NCI-H82 (cell line): ENCODE data around the gene SLC6A15.
A peak's percentile ranks its signal among the peaks of the same experiment; 100 is the strongest.

Experiments used
- DNase-seq: peaks from one replicate; lab custom pipeline; 2025; lab: John Stamatoyannopoulos, UW

Gene SLC6A15

DNA sequence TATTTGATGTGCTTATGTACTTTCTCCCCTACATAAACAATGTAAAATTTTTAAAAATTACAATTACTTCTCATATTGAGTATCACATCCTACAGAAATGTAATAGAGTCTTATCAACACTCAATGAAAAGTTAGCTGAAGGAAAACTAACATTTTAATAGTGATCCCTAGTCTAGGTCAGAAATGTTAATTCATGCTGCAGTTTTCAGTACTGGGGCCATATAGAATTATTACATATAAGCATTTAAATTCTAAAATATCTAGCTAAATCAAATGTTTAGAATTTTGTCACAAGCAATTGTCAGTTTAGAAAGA is 37.8 kb downstream of the SLC6A15 start:
- DNase-seq: no peak

DNA sequence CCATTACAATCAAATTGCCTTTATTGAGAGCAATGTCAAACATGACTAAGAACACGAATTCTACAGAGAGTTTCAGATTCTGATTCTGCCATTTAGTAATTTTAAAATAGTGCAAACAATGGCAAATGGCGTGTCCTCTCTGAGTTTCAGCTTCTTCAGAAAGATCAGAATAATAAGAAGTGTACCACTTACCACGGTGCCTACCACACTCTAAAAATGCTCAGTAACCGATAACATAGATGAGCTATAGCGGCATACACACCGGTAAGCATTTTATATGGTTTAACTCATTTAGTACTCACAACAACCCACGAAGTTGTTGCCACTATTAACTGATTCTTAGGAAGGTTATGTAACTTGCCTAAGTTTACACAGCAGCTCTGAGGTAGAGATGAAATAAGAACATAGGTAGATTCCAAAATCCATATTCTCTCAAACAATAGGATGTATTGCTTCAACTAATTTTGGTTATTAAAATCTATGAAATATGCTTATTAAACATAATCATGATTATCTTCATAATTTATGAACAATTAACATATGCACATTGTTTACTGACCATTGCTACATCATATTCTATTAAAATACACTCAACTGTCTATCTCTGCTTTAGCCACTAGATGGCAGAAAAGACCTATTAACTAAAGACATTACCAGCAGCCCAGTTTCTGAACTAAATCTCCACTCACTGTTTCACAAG is 38.3 kb downstream of the SLC6A15 start:
- DNase-seq: peak; percentile 85

- DNase-seq: no peak
Observed at GRCh38 chr12:84862186-84862585, 50.4 kb downstream of the SLC6A15 start.

- DNase-seq: no peak
Observed at GRCh38 chr12:84860718-84861117, 51.9 kb downstream of the SLC6A15 start.

GRCh38 chr12:84858796-84859195 is 53.8 kb downstream of the SLC6A15 start:
- DNase-seq: no peak

- no peak for DNase-seq
Observed at GRCh38 chr12:84857525-84858208, 54.9 kb downstream of the SLC6A15 start.

DNA sequence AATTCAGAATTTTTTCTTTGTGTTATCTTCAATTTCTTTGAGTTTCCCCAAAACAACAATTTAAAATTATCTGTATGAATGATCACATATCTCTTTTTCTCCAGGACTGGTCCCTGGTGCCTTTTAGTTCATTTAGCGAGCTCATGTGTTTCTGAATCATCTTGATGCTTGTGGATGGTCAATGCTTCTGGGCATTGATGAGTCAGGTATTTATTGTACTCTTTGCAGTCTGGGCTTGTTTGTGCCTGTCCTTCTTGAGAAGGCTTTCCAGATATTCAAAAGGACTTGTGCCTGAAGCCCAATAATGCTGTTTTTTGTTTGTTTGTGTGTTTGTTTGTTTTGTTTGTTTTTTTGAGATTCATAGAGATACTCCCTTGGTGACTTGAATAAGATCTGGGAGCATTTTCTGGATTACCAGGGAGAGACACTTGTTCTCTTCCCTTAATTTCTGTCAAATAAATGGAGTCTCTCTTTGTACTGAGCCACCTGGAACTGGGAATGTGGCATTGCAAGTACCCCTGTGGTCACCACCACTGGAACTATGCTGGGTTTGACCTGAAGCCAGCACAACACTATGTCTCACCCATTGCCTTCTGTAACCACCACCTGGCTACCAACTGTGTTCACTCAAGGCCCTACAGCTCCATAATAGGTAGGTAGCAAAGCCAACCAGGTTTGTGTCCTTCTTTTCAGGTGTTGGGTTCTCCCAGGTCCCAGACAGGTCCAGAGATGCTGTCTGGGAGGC is 56.3 kb downstream of the SLC6A15 start:
- DNase-seq: no peak

GRCh38 chr12:84843593-84844144 is 68.9 kb downstream of the SLC6A15 start:
- DNase-seq: no peak

GRCh38 chr12:84842406-84843013 is 70.1 kb downstream of the SLC6A15 start:
- DNase-seq: peak; percentile 74

GRCh38 chr12:84841591-84841990 is 71.0 kb downstream of the SLC6A15 start:
- no peak for DNase-seq

DNA sequence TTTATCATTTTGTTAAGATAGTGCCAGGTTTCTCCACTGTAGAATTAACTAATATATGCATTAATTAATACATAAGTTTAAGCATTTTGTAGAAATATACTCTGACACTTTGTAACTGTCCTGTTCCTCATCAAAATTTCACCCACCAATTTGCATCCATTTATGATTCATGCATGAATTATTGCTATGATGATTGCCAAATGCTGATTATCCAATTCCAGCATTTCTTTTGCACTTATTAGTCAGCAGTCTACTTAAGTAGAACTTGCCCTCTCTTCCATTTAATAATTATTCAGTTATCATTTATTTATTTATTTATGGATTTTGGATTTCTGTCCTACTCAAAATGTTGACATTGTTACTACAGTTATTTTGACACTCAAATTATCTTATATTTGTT is 72.2 kb downstream of the SLC6A15 start:
- DNase-seq: no peak

GRCh38 chr12:84826925-84827324 is 85.7 kb downstream of the SLC6A15 start:
- no peak for DNase-seq

- DNase-seq: no peak
Observed at GRCh38 chr12:84825149-84825548, 87.5 kb downstream of the SLC6A15 start.

- no peak for DNase-seq
Observed at GRCh38 chr12:84822525-84822924, 90.1 kb downstream of the SLC6A15 start.

GRCh38 chr12:84816916-84817695 is 95.5 kb downstream of the SLC6A15 start:
- DNase-seq: no peak

- no peak for DNase-seq
Observed at GRCh38 chr12:84814664-84815245, 97.8 kb downstream of the SLC6A15 start.

DNA sequence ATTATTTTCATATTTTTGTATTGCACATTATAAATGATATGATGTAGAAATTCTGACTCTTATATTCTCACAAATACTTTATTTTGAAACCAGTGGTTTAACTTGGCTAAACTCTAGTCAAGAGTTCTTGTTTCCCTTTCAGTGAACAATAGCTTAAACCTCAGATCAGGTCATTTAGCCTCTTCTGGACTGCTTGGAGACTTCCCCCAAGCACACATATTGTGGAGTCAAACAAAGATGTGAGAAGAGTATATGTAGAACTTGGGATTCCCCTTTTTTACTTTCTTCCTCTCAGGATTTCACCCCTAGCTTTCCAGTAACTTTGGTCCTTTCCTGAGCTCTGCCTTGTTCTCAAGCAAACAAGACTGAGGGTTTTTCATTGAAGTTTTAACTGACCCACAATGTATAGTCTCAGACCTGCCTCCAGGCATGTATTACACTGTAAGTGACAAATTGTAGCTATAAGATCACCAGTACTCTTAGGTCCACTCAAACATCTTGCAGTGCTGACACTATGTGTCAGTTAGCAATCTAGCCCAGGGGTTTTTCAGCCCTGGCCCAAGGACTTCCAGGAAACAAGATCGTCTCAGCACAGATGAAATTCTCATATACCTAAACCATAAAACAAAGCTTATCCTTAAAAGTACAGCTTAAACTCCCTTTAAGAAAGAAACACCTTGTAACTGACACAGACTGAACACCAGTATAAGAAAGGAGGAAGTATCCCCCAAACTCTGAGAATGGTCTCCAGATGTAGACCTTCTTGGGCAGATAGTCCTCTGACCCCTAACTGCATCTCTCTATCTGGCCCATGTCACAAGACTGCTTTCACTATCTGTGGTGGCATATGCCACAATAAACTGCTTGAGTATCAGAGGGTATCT is 98.6 kb downstream of the SLC6A15 start:
- no peak for DNase-seq

- no peak for DNase-seq
Observed at GRCh38 chr12:84811291-84811690, 101.3 kb downstream of the SLC6A15 start.

DNA sequence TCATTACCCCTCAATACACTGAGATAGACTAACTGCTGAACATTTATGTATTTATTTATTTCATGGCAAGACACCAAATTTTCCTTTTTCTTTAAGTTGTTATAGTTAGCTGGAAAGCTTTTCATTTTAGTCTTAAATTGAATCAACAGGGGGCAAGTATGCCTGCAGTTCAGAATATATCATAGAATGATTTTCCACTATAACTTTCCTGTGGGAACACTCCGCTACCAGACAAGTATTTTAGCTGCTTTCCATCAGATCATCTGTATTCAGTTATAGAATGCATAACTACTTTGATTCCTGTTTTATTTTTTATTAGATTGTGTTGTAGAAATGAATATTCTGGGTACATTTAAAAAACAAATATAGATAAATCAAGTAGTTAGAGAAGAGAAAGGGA is 102.0 kb downstream of the SLC6A15 start:
- no peak for DNase-seq
